ENCODE data around the gene LHFPL3.

LHFPL3 gene

DNA sequence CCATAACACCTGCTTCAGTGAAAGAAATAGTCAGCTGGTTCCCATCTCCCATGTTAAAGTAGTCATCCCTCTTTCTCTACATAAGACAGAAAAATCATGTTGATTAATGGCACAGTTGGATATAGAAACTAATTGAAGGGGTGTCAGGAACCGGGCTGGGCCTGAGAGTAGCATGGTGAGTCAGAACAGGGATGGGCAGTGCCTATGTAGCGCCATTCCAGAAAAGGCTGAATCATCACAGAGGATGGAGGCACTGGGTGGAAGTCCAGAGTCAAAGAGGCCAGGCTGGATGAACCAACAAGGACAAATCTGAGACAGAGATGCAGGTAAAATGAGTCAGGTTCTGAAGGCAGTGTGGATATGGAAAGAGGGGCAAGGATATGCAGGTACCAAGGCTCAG lies 201.2 kb downstream of the LHFPL3 start:
- no peaks in the 10 kb centered on the region for H3K27me3 ChIP-seq (ENCODE audit: insufficient read depth, low read length)
- no peaks in the 10 kb centered on the region for H3K9me2 ChIP-seq (ENCODE audit: low read depth, low read length)
- TF ChIP-seq, protein P1, sequence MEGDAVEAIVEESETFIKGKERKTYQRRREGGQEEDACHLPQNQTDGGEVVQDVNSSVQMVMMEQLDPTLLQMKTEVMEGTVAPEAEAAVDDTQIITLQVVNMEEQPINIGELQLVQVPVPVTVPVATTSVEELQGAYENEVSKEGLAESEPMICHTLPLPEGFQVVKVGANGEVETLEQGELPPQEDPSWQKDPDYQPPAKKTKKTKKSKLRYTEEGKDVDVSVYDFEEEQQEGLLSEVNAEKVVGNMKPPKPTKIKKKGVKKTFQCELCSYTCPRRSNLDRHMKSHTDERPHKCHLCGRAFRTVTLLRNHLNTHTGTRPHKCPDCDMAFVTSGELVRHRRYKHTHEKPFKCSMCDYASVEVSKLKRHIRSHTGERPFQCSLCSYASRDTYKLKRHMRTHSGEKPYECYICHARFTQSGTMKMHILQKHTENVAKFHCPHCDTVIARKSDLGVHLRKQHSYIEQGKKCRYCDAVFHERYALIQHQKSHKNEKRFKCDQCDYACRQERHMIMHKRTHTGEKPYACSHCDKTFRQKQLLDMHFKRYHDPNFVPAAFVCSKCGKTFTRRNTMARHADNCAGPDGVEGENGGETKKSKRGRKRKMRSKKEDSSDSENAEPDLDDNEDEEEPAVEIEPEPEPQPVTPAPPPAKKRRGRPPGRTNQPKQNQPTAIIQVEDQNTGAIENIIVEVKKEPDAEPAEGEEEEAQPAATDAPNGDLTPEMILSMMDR (IDR thresholded peaks at IDR 0.05; ENCODE audit: low read length): no peak
- no peak for TF ChIP-seq EZH2 (IDR thresholded peaks at IDR 0.05; ENCODE audit: borderline replicate concordance, low read length)
- H2AFZ ChIP-seq (ENCODE audit: low read length): no peak overlapping the region
- H3K9me3 ChIP-seq (ENCODE audit: low read length): no peaks in the 10 kb centered on the region
- no peaks in the 10 kb centered on the region for H3F3A ChIP-seq (ENCODE audit: insufficient read depth, low read length)
- H3K79me2 ChIP-seq (ENCODE audit: insufficient read depth, low read length): no peaks in the 10 kb centered on the region
- H4K20me1 ChIP-seq (ENCODE audit: insufficient read depth, low read length): no peaks in the 10 kb centered on the region
- H3K27ac ChIP-seq (ENCODE audit: low read depth, low read length, poor library complexity, severe bottlenecking): no peak overlapping the region
- no peaks in the 10 kb centered on the region for H3K4me1 ChIP-seq (ENCODE audit: insufficient read depth, low read length, severe bottlenecking)
- no peak overlapping the region for H3K4me3 ChIP-seq (ENCODE audit: low read depth, low read length, poor library complexity, severe bottlenecking)
- no peak overlapping the region for H3K9ac ChIP-seq (ENCODE audit: low read length)
- H3K4me2 ChIP-seq (ENCODE audit: low read length): no peak overlapping the region
- no peaks in the 10 kb centered on the region for H3K36me3 ChIP-seq (ENCODE audit: insufficient read depth, low read length)

GRCh38 chr7:104530251-104530650 lies 201.8 kb downstream of the LHFPL3 start:
- Histone ChIP-seq H3K4me1 (ENCODE audit: insufficient read depth, low read length, severe bottlenecking) (no peaks in the 10 kb centered on the region), H3K27me3 (ENCODE audit: insufficient read depth, low read length) (no peaks in the 10 kb centered on the region), H3K79me2 (ENCODE audit: insufficient read depth, low read length) (no peaks in the 10 kb centered on the region), H3K4me3 (ENCODE audit: low read depth, low read length, poor library complexity, severe bottlenecking) (no peak overlapping the region), H3F3A (ENCODE audit: insufficient read depth, low read length) (no peaks in the 10 kb centered on the region), H3K27ac (ENCODE audit: low read depth, low read length, poor library complexity, severe bottlenecking) (no peak overlapping the region), H3K9ac (ENCODE audit: low read length) (no peak overlapping the region), H3K4me2 (ENCODE audit: low read length) (no peak overlapping the region), H3K9me3 (ENCODE audit: low read length) (no peaks in the 10 kb centered on the region), H3K36me3 (ENCODE audit: insufficient read depth, low read length) (no peaks in the 10 kb centered on the region), H2AFZ (ENCODE audit: low read length) (no peak overlapping the region), H3K9me2 (ENCODE audit: low read depth, low read length) (no peaks in the 10 kb centered on the region), H4K20me1 (ENCODE audit: insufficient read depth, low read length) (no peaks in the 10 kb centered on the region)
- TF ChIP-seq, protein P1 (IDR thresholded peaks at IDR 0.05; ENCODE audit: low read length): no peak
- TF ChIP-seq EZH2 (IDR thresholded peaks at IDR 0.05; ENCODE audit: borderline replicate concordance, low read length): no peak

- Histone ChIP-seq H3K36me3 (ENCODE audit: insufficient read depth, low read length) (no peaks in the 10 kb centered on the region), H2AFZ (ENCODE audit: low read length) (no peak overlapping the region), H3K27me3 (ENCODE audit: insufficient read depth, low read length) (no peaks in the 10 kb centered on the region), H3F3A (ENCODE audit: insufficient read depth, low read length) (no peaks in the 10 kb centered on the region), H3K4me2 (ENCODE audit: low read length) (no peak overlapping the region), H3K4me1 (ENCODE audit: insufficient read depth, low read length, severe bottlenecking) (no peaks in the 10 kb centered on the region), H3K4me3 (ENCODE audit: low read depth, low read length, poor library complexity, severe bottlenecking) (no peak overlapping the region), H3K79me2 (ENCODE audit: insufficient read depth, low read length) (no peaks in the 10 kb centered on the region), H3K9me3 (ENCODE audit: low read length) (no peaks in the 10 kb centered on the region), H3K9me2 (ENCODE audit: low read depth, low read length) (no peaks in the 10 kb centered on the region), H4K20me1 (ENCODE audit: insufficient read depth, low read length) (no peaks in the 10 kb centered on the region), H3K9ac (ENCODE audit: low read length) (no peak overlapping the region), H3K27ac (ENCODE audit: low read depth, low read length, poor library complexity, severe bottlenecking) (no peak overlapping the region)
- TF ChIP-seq, protein P1 (IDR thresholded peaks at IDR 0.05; ENCODE audit: low read length): no peak
Observed at GRCh38 chr7:104534149-104534548, 205.7 kb downstream of the LHFPL3 start.

Measured in OCI-LY1 (cell line).